Nephron (organoid): ENCODE data around the gene HSPB1.
"Not testable (repeated sequence)": the region's sequence is repeated elsewhere in the genome, so short reads cannot be mapped to it uniquely, and the experiment has no call there.

Experiments
- H3K27ac Mint-ChIP-seq, 3 experiments: 2 replicates each; pipeline ENCODE4 v1.8.0; 2020; ENCODE audit warnings: mixed read lengths in 3 of 3, mild to moderate bottlenecking in 2 of 3, moderate library complexity in 1 of 3
- H3K27me3 Mint-ChIP-seq: 2 replicates; pipeline ENCODE4 v1.8.0; 2021; ENCODE audit warnings: low read depth, mild to moderate bottlenecking, moderate library complexity, mixed read lengths
- H3K36me3 Mint-ChIP-seq: 2 replicates; pipeline ENCODE4 v1.8.0; 2020; ENCODE audit warnings: low read depth, mixed read lengths
- H3K4me1 Mint-ChIP-seq: 2 replicates; pipeline ENCODE4 v1.8.0; 2020; ENCODE audit warnings: mixed read lengths
- H3K4me3 Mint-ChIP-seq, 3 experiments: 2 replicates each; pipeline ENCODE4 v1.8.0; 2020; ENCODE audit warnings: mild to moderate bottlenecking in 3 of 3, mixed read lengths in 3 of 3, moderate library complexity in 2 of 3
- H3K9me3 Mint-ChIP-seq: 2 replicates; pipeline ENCODE4 v1.8.0; 2020; ENCODE audit warnings: mixed read lengths
- TF ChIP-seq, protein P1 (sequence below), 3 experiments: fragments of 200-600 bp; sonication (generic); IDR thresholded peaks; one replicate each; pipeline ENCODE4 v1.5.0; 2021; ENCODE audit warnings: antibody characterized with exemption in 3 of 3; ENCODE audit not compliant: unreplicated experiment in 3 of 3

The HSPB1 gene

GRCh38 chr7:76333511-76334101, 31.1 kb downstream of the HSPB1 start:
- Mint-ChIP-seq H3K36me3 (peaks cover 64% of the 10 kb centered on the region), H3K27me3 (no peaks in the 10 kb centered on the region), H3K4me3 (no peak overlapping the region), H3K9me3 (no peaks in the 10 kb centered on the region), H3K27ac (no peak overlapping the region), H3K4me1 (peaks cover 15% of the 10 kb centered on the region)
- TF ChIP-seq, protein P1, sequence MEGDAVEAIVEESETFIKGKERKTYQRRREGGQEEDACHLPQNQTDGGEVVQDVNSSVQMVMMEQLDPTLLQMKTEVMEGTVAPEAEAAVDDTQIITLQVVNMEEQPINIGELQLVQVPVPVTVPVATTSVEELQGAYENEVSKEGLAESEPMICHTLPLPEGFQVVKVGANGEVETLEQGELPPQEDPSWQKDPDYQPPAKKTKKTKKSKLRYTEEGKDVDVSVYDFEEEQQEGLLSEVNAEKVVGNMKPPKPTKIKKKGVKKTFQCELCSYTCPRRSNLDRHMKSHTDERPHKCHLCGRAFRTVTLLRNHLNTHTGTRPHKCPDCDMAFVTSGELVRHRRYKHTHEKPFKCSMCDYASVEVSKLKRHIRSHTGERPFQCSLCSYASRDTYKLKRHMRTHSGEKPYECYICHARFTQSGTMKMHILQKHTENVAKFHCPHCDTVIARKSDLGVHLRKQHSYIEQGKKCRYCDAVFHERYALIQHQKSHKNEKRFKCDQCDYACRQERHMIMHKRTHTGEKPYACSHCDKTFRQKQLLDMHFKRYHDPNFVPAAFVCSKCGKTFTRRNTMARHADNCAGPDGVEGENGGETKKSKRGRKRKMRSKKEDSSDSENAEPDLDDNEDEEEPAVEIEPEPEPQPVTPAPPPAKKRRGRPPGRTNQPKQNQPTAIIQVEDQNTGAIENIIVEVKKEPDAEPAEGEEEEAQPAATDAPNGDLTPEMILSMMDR (IDR thresholded peaks at IDR 0.05; ENCODE audit: unreplicated experiment in 3 of 3), result no peak

- Mint-ChIP-seq H3K4me3 (no peak overlapping the region), H3K27me3 (no peaks in the 10 kb centered on the region), H3K9me3 (no peaks in the 10 kb centered on the region), H3K36me3 (peaks cover 57% of the 10 kb centered on the region), H3K4me1 (peaks cover 15% of the 10 kb centered on the region), H3K27ac (no peak overlapping the region)
- TF ChIP-seq, protein P1 (IDR thresholded peaks at IDR 0.05; ENCODE audit: unreplicated experiment in 3 of 3), result no peak
Observed at GRCh38 chr7:76334320-76334967, 32.0 kb downstream of the HSPB1 start.

GRCh38 chr7:76335417-76335816, 32.9 kb downstream of the HSPB1 start:
- Mint-ChIP-seq H3K36me3 (peaks cover 58% of the 10 kb centered on the region), H3K4me1 (peaks cover 19% of the 10 kb centered on the region)
- H3K4me3 Mint-ChIP-seq, H3K27me3 Mint-ChIP-seq, H3K27ac Mint-ChIP-seq, H3K9me3 Mint-ChIP-seq: not testable (repeated sequence)

DNA sequence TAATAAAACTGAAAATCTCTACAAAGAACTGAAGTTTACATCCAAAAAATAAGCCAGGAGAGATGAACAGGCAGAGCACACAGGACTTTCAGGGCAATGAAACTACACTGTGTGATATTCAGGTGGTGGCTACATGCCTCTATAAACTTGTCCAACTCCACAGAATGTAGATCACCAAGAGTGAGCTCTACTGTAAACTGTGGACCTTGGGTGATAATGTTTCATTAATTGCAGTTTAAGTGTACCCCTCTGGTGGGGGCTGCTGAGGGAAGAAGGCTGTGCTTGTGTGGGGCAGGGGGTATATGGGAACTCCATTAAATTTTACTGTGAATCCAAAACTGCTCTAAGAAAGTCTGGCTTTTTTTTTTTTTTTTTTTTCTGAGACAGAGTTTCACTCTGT, 33.6 kb downstream of the HSPB1 start:
- Mint-ChIP-seq H3K4me1 (peaks cover 23% of the 10 kb centered on the region), H3K36me3 (peaks cover 55% of the 10 kb centered on the region), H3K4me3 (no peak overlapping the region), H3K27me3 (no peaks in the 10 kb centered on the region), H3K9me3 (no peaks in the 10 kb centered on the region), H3K27ac (peak overlapping the region in 1 of 3 experiments; percentile 15)
- TF ChIP-seq, protein P1 (IDR thresholded peaks at IDR 0.05; ENCODE audit: unreplicated experiment in 3 of 3), result no peak

DNA sequence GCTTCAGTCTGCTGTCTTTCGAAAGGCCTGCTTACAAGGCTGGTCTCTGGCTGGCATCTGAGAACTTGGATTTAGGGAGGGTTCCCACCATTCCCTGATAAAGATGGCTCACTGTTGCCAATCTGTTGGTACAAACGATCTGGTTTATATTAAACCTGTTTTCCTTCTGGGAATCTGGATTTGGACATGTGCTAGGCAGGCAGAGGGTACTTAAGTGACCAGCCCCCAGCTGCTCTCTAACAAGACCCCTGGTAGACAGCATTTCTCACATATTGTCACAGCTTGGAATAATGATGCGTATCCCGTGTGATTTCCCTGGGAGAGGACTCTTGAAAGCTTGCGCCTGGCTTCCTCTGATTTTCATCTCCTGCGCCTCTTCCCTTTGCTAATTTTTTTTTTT, 34.7 kb downstream of the HSPB1 start:
- peaks cover 55% of the 10 kb centered on the region for H3K36me3 Mint-ChIP-seq
- H3K4me1 Mint-ChIP-seq, result peaks cover 19% of the 10 kb centered on the region
- H3K27me3 Mint-ChIP-seq, result no peaks in the 10 kb centered on the region
- H3K9me3 Mint-ChIP-seq, result no peaks in the 10 kb centered on the region
- no peak overlapping the region for H3K27ac Mint-ChIP-seq
- TF ChIP-seq, protein P1 (IDR thresholded peaks at IDR 0.05; ENCODE audit: unreplicated experiment in 3 of 3), result no peak
- no peak overlapping the region for H3K4me3 Mint-ChIP-seq

- Mint-ChIP-seq H3K27me3 (no peaks in the 10 kb centered on the region), H3K27ac (peak overlapping the region in 1 of 3 experiments; percentile 55), H3K9me3 (no peaks in the 10 kb centered on the region), H3K4me1 (peaks cover 16% of the 10 kb centered on the region), H3K36me3 (peaks cover 59% of the 10 kb centered on the region), H3K4me3 (no peak overlapping the region)
- TF ChIP-seq, protein P1 (IDR thresholded peaks at IDR 0.05; ENCODE audit: unreplicated experiment in 3 of 3), result no peak
Observed at GRCh38 chr7:76338298-76339084, 36.0 kb downstream of the HSPB1 start.
